Measurements from ENCODE around the gene INSL3. TPM values are rescaled to one million over a fixed set of nuclear protein-coding genes. Genes with fewer than 3 reads are reported as not detected.

Gene INSL3
- polyA plus RNA-seq, 1 donor (not counting 4 experiments of a cell fraction or from before 2014, with no cell fraction given) = not detected

GRCh38 chr19:17866312-17866963 lies 45.1 kb upstream of the INSL3 start:
- Histone ChIP-seq H4K20me1 (ENCODE audit: control insufficient read depth, extremely low read depth, insufficient read depth, low read length) (peaks cover 19% of the 10 kb centered on the region), H3K4me1 (ENCODE audit: control insufficient read depth, extremely low read depth, insufficient read depth, low read length) (peaks cover 6% of the 10 kb centered on the region), H2AFZ (ENCODE audit: control insufficient read depth, low read length) (no peak overlapping the region), H3K4me3 (ENCODE audit: control insufficient read depth in 2 of 3, extremely low read depth in 1 of 3, insufficient read depth in 2 of 3, low read depth in 1 of 3, low read length in 3 of 3) (no peak overlapping the region), H3K27me3 (ENCODE audit: control insufficient read depth, extremely low read depth, insufficient read depth, low read length) (peaks cover 19% of the 10 kb centered on the region), H3K79me2 (ENCODE audit: control insufficient read depth, insufficient read depth, low read length) (peaks cover 17% of the 10 kb centered on the region), H3K27ac (ENCODE audit: control insufficient read depth, insufficient read depth, low read length) (no peak overlapping the region), H3K4me2 (ENCODE audit: control insufficient read depth, extremely low read depth, insufficient read depth, low read depth, low read length) (no peak overlapping the region), H3K9me3 (ENCODE audit: control insufficient read depth, low read depth, low read length) (no peaks in the 10 kb centered on the region), H3K9me1 (ENCODE audit: control insufficient read depth, extremely low read depth, insufficient read depth, low read length) (no peaks in the 10 kb centered on the region), H3K9ac (ENCODE audit: control insufficient read depth, extremely low read depth, insufficient read depth, low read length) (no peak overlapping the region), H3K36me3 (ENCODE audit: control insufficient read depth in 2 of 2, extremely low read depth in 1 of 2, insufficient read depth in 2 of 2, low read length in 2 of 2) (peaks cover 26 to 28% of the 10 kb centered on the region in 2 experiments)
- FAIRE-seq (no peak), DNase-seq (ENCODE audit: low read depth, low spot score) (no peak)
- dilution Hi-C loops (cut with MboI; ENCODE audit: extremely low pct_ligation_motif_present, low sequenced_read_pairs) = no loop called here
- TF ChIP-seq EZH2 (IDR thresholded peaks at IDR 0.05; ENCODE audit: low read length) = no peak
- TF ChIP-seq CTCF (optimal IDR thresholded peaks at IDR 0.05 in 1 of 3, IDR thresholded peaks at IDR 0.05 in 1 of 3, conservative IDR thresholded peaks at IDR 0.05 in 1 of 3; ENCODE audit: extremely low read depth in 1 of 3, insufficient read depth in 2 of 3, low read length in 3 of 3) = no peak

GRCh38 chr19:17865364-17866311 lies 44.3 kb upstream of the INSL3 start:
- Histone ChIP-seq H3K79me2 (ENCODE audit: control insufficient read depth, insufficient read depth, low read length) (peaks cover 25% of the 10 kb centered on the region), H3K36me3 (ENCODE audit: control insufficient read depth in 2 of 2, extremely low read depth in 1 of 2, insufficient read depth in 2 of 2, low read length in 2 of 2) (peaks cover 33 to 36% of the 10 kb centered on the region in 2 experiments), H3K4me2 (ENCODE audit: control insufficient read depth, extremely low read depth, insufficient read depth, low read depth, low read length) (no peak overlapping the region), H3K4me1 (ENCODE audit: control insufficient read depth, extremely low read depth, insufficient read depth, low read length) (peaks cover 11% of the 10 kb centered on the region), H3K4me3 (ENCODE audit: control insufficient read depth in 2 of 3, extremely low read depth in 1 of 3, insufficient read depth in 2 of 3, low read depth in 1 of 3, low read length in 3 of 3) (no peak overlapping the region), H3K27me3 (ENCODE audit: control insufficient read depth, extremely low read depth, insufficient read depth, low read length) (peaks cover 11% of the 10 kb centered on the region), H3K27ac (ENCODE audit: control insufficient read depth, insufficient read depth, low read length) (no peak overlapping the region), H3K9ac (ENCODE audit: control insufficient read depth, extremely low read depth, insufficient read depth, low read length) (no peak overlapping the region), H4K20me1 (ENCODE audit: control insufficient read depth, extremely low read depth, insufficient read depth, low read length) (peaks cover 26% of the 10 kb centered on the region), H3K9me3 (ENCODE audit: control insufficient read depth, low read depth, low read length) (no peaks in the 10 kb centered on the region), H3K9me1 (ENCODE audit: control insufficient read depth, extremely low read depth, insufficient read depth, low read length) (no peaks in the 10 kb centered on the region), H2AFZ (ENCODE audit: control insufficient read depth, low read length) (no peak overlapping the region)
- no peak for DNase-seq (ENCODE audit: low read depth, low spot score)
- FAIRE-seq = no peak
- TF ChIP-seq EZH2 (IDR thresholded peaks at IDR 0.05; ENCODE audit: low read length) (no peak), CTCF (optimal IDR thresholded peaks at IDR 0.05 in 1 of 3, IDR thresholded peaks at IDR 0.05 in 1 of 3, conservative IDR thresholded peaks at IDR 0.05 in 1 of 3; ENCODE audit: extremely low read depth in 1 of 3, insufficient read depth in 2 of 3, low read length in 3 of 3) (no peak)
- dilution Hi-C loops (cut with MboI; ENCODE audit: extremely low pct_ligation_motif_present, low sequenced_read_pairs) = no loop called here
